ENCODE data around the gene STPG4. TPM values are rescaled to one million over a fixed set of nuclear protein-coding genes. Genes with fewer than 3 reads are reported as not detected.

Gene STPG4
- total RNA-seq, 2 donors from 2014 or later = 0.15 to 0.42 TPM

GRCh38 chr2:47038656-47039488 is 116.2 kb downstream of the STPG4 start:
- peaks cover 59% of the 10 kb centered on the region for H3K4me1 Mint-ChIP-seq
- 89 to 96% methylated on average over 4 to 9 of the region's 9 CpGs for WGBS, 2 experiments (ENCODE audit: insufficient coverage in 1 of 2, insufficient read length in 1 of 2)
- no peaks in the 10 kb centered on the region for H3K9me3 Mint-ChIP-seq
- H3K36me3 ChIP-seq (ENCODE audit: control insufficient read depth, insufficient read depth, low read length) = no peaks in the 10 kb centered on the region
- no peaks in the 10 kb centered on the region for H3K36me3 Mint-ChIP-seq (ENCODE audit: low read depth)
- no peaks in the 10 kb centered on the region for H3K27me3 ChIP-seq (ENCODE audit: control insufficient read depth, insufficient read depth, low read length, poor library complexity, severe bottlenecking)
- H3K4me3 Mint-ChIP-seq = no peak overlapping the region
- no peak for TF ChIP-seq CTCF (conservative IDR thresholded peaks at IDR 0.05)
- no peaks in the 10 kb centered on the region for H3K9me3 ChIP-seq (ENCODE audit: control insufficient read depth, low read length)
- no peak overlapping the region for H3K27ac Mint-ChIP-seq
- no peak overlapping the region for H3K9ac ChIP-seq (ENCODE audit: extremely low read depth, low read length, poor library complexity, severe bottlenecking)
- H3K27me3 Mint-ChIP-seq (ENCODE audit: insufficient read depth) = peaks cover 3% of the 10 kb centered on the region
- no peak overlapping the region for H3K27ac ChIP-seq (ENCODE audit: low read depth, low read length)
- no peak overlapping the region for H3K4me3 ChIP-seq (ENCODE audit: low read length)
- H3K4me1 ChIP-seq (ENCODE audit: control insufficient read depth, insufficient read depth, low read length) = peaks cover 38% of the 10 kb centered on the region
- no peak for DNase-seq

- Histone ChIP-seq H3K9me3 (ENCODE audit: control insufficient read depth, low read length) (no peaks in the 10 kb centered on the region), H3K27me3 (ENCODE audit: control insufficient read depth, insufficient read depth, low read length, poor library complexity, severe bottlenecking) (no peaks in the 10 kb centered on the region), H3K4me3 (ENCODE audit: low read length) (no peak overlapping the region), H3K36me3 (ENCODE audit: control insufficient read depth, insufficient read depth, low read length) (no peaks in the 10 kb centered on the region), H3K9ac (ENCODE audit: extremely low read depth, low read length, poor library complexity, severe bottlenecking) (no peak overlapping the region), H3K4me1 (ENCODE audit: control insufficient read depth, insufficient read depth, low read length) (peaks cover 37% of the 10 kb centered on the region), H3K27ac (ENCODE audit: low read depth, low read length) (no peak overlapping the region)
- Mint-ChIP-seq H3K27ac (no peak overlapping the region), H3K27me3 (ENCODE audit: insufficient read depth) (no peaks in the 10 kb centered on the region), H3K4me3 (no peak overlapping the region), H3K9me3 (no peaks in the 10 kb centered on the region), H3K36me3 (ENCODE audit: low read depth) (no peaks in the 10 kb centered on the region), H3K4me1 (peaks cover 58% of the 10 kb centered on the region)
- TF ChIP-seq CTCF (conservative IDR thresholded peaks at IDR 0.05) = no peak
- no peak for DNase-seq
- WGBS, 2 experiments (ENCODE audit: insufficient coverage in 1 of 2, insufficient read length in 1 of 2) = 86 to 92% methylated on average over 9 of the region's 9 CpGs
These were observed 117.4 kb downstream of the STPG4 start for GRCh38 chr2:47037678-47038077.

Other genes starting within 250 kb of the STPG4 start
- gene MCFD2, start 239.5 kb downstream of the STPG4 start, total RNA-seq = 10 to 100 TPM; 82.4 to 82.9 TPM
- 10 to 100 TPM; 11.9 to 17.6 TPM for gene TTC7A, start 214.1 kb downstream of the STPG4 start, total RNA-seq
- 100 to 1,000 TPM; 430 TPM for gene CALM2, start 21.2 kb upstream of the STPG4 start, total RNA-seq
- 100 to 1,000 TPM; 523 to 543 TPM for gene EPCAM, start 214.0 kb upstream of the STPG4 start, total RNA-seq
- gene MSH2, start 247.8 kb upstream of the STPG4 start, total RNA-seq = 100 to 1,000 TPM; 126 to 135 TPM